ENCODE data around the gene SLC35A2. TPM values are rescaled to one million over a fixed set of nuclear protein-coding genes. Genes with fewer than 3 reads are reported as not detected.
A peak's percentile ranks its signal among the peaks of the same experiment; 100 is the strongest.

Gene SLC35A2
- total RNA-seq, 1 donor from 2014 or later: 21.9 TPM

- DNase-seq (ENCODE audit: low read depth): no peak
- no peak for FAIRE-seq
- Histone ChIP-seq H3K27me3 (ENCODE audit: control insufficient read depth, insufficient read depth, low read length) (no peaks in the 10 kb centered on the region), H3K4me3 (ENCODE audit: low read depth, low read length) (no peak overlapping the region), H3K36me3 (ENCODE audit: control insufficient read depth, insufficient read depth, low read length) (peaks cover 9% of the 10 kb centered on the region)
- no peak for TF ChIP-seq CTCF (IDR thresholded peaks at IDR 0.05; ENCODE audit: insufficient read depth, low read length, severe bottlenecking)
Observed at GRCh38 chrX:48923771-48924170, 12.3 kb upstream of the SLC35A2 start.

GRCh38 chrX:48920718-48921104 is 9.3 kb upstream of the SLC35A2 start:
- H3K4me3 ChIP-seq (ENCODE audit: low read depth, low read length): no peak overlapping the region
- peaks cover 6% of the 10 kb centered on the region for H3K36me3 ChIP-seq (ENCODE audit: control insufficient read depth, insufficient read depth, low read length)
- no peak for TF ChIP-seq CTCF (IDR thresholded peaks at IDR 0.05; ENCODE audit: insufficient read depth, low read length, severe bottlenecking)
- no peaks in the 10 kb centered on the region for H3K27me3 ChIP-seq (ENCODE audit: control insufficient read depth, insufficient read depth, low read length)
- FAIRE-seq (no peak), DNase-seq (ENCODE audit: low read depth) (no peak)

DNA sequence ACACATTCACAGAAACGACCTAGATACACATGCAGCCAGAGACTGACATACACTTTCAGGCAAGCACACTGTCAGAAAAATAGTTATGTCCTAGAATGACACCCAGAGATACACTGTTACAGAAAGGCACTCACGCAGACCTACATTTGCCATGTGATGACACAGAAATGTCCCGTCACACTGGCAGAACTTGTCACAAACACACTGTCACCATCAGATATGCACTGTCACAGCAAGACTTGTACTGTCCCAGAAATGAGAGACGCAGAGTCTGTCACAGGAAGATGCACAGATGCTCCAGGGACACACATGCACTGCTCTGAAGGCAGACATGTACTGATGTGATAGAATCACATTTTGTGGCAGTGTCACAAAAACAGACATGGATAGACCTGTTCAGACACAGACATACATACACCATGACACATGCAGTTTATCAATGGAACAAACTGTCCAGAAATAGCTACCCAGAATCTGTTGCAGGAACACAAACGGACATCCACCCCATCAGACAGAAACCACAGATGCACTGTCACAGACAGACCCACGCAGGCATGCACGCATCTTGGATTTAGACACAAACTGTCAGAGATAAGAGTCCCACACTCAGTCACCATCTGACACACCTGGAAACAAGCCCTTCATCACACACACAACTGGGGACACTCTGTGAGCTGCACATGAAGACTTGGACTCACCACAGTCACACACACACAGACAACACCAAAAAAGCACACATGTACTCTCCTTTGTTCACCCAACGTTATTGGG is 8.7 kb upstream of the SLC35A2 start:
- peaks cover 6% of the 10 kb centered on the region for H3K36me3 ChIP-seq (ENCODE audit: control insufficient read depth, insufficient read depth, low read length)
- DNase-seq (ENCODE audit: low read depth) (no peak), FAIRE-seq (peak; percentile 94)
- no peak overlapping the region for H3K4me3 ChIP-seq (ENCODE audit: low read depth, low read length)
- TF ChIP-seq CTCF (IDR thresholded peaks at IDR 0.05; ENCODE audit: insufficient read depth, low read length, severe bottlenecking): no peak
- no peaks in the 10 kb centered on the region for H3K27me3 ChIP-seq (ENCODE audit: control insufficient read depth, insufficient read depth, low read length)

DNA sequence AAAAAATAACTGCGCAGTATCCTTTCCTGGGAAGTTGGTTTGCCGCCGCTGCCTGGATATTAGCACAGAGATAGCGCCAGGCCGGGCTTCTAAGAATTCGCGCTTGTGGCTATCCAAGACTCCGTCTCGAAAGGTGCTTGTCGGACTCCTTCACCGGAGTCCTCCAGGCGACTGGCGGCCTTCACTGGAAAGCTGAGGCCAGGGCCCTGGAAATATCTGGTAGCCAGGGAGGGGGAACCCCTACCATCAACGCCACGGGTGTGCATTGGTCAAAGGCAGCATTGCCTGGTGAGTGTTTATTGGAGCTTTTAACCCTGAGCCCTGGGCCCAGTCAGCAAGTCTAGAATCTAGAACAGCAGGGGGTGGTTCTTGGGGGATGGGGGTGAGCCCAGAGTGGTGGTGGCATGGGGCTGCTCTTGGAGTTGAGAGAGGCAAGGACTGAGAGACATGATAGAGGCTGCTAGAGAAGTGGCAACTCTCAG is 8.0 kb upstream of the SLC35A2 start:
- no peak for TF ChIP-seq CTCF (IDR thresholded peaks at IDR 0.05; ENCODE audit: insufficient read depth, low read length, severe bottlenecking)
- Histone ChIP-seq H3K36me3 (ENCODE audit: control insufficient read depth, insufficient read depth, low read length) (peaks cover 6% of the 10 kb centered on the region), H3K27me3 (ENCODE audit: control insufficient read depth, insufficient read depth, low read length) (no peaks in the 10 kb centered on the region), H3K4me3 (ENCODE audit: low read depth, low read length) (peak overlapping the region; percentile 56)
- FAIRE-seq (no peak), DNase-seq (ENCODE audit: low read depth) (no peak)

GRCh38 chrX:48918643-48919340 is 7.3 kb upstream of the SLC35A2 start, which contains the start of gene PIM2:
Gene PIM2, minus strand, starts transcription at chrX:48919024. Its CDS starts 190 bp downstream, at chrX:48918834.
- DNase-seq (ENCODE audit: low read depth): peak; percentile 84
- peak within 1 kb of the TSS; percentile 56 for H3K4me3 ChIP-seq (ENCODE audit: low read depth, low read length)
- H3K36me3 ChIP-seq (ENCODE audit: control insufficient read depth, insufficient read depth, low read length): peaks cover 6% of the 10 kb centered on the region
- no peaks in the 10 kb centered on the region for H3K27me3 ChIP-seq (ENCODE audit: control insufficient read depth, insufficient read depth, low read length)
- FAIRE-seq: no peak
- no peak for TF ChIP-seq CTCF (IDR thresholded peaks at IDR 0.05; ENCODE audit: insufficient read depth, low read length, severe bottlenecking)
